Hippocampal formation (tissue), 2 donors: Measurements from ENCODE around the gene WFDC2.

Experiments
- DNase-seq, 2 donors: peaks; one replicate each; lab custom pipeline; 2025; lab: John Stamatoyannopoulos, UW

WFDC2 gene

GRCh38 chr20:45497971-45498494 lies 28.5 kb downstream of the WFDC2 start:
- no peak for DNase-seq

DNA sequence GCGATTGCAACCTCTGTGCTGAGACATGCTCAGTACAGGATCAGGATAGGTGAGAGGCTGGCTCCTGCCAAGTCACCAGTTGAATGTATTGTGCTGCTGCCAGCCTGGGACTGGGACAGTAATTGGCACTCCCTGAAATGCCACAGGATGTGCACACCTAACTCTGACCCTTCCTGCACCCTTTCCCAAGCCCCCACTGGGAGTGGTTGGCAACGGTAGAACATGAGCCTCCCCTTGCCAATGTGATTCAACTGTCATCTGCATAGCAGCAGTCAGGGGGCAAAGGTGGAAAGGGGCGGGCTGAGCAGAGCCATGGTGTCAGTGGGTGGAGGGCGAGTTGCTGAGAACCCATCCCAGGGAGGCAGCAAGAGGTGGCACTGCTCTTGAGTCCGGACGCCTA lies 30.5 kb downstream of the WFDC2 start:
- no peak for DNase-seq

GRCh38 chr20:45501600-45501999 lies 32.0 kb downstream of the WFDC2 start:
- no peak for DNase-seq

DNA sequence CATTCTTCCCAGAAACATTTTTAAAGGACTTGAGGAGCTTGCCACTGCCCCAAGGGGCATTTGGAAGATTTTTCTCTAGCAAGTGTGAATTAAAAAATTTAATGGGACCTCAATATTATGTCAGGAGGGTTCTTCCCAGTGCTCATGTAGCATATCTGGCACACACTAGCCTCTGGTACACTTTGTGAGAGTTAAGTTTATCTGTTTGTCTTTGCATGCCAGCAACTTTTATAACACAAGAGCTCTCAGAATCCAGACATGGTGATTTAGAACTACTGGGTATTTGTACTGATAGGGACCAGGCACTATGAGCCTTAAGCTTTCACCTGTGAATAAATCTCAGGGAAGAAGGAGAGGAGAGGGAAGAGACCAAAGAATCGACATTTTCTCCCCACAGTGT lies 33.0 kb downstream of the WFDC2 start:
- no peak for DNase-seq

DNA sequence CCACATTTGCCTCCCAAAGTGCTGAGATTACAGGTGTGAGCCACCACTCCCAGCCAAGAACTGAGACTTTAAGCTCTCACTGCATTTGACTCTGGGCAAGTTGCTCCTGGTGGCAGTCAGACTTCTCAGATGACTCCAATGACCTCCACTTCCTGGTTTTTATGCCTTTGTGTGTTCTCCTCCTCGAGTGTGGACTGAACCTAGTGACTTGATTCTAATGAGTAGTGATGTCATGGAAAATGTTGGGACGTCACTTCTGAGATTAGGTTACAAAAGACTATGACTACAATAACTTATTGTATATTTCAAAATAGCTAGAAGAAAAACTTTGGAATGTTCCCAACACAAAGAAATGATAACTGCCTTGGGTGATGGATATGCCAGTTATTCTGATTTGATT lies 33.9 kb downstream of the WFDC2 start:
- DNase-seq = no peak

- DNase-seq = no peak
Observed at GRCh38 chr20:45506398-45506797, 36.8 kb downstream of the WFDC2 start.

DNA sequence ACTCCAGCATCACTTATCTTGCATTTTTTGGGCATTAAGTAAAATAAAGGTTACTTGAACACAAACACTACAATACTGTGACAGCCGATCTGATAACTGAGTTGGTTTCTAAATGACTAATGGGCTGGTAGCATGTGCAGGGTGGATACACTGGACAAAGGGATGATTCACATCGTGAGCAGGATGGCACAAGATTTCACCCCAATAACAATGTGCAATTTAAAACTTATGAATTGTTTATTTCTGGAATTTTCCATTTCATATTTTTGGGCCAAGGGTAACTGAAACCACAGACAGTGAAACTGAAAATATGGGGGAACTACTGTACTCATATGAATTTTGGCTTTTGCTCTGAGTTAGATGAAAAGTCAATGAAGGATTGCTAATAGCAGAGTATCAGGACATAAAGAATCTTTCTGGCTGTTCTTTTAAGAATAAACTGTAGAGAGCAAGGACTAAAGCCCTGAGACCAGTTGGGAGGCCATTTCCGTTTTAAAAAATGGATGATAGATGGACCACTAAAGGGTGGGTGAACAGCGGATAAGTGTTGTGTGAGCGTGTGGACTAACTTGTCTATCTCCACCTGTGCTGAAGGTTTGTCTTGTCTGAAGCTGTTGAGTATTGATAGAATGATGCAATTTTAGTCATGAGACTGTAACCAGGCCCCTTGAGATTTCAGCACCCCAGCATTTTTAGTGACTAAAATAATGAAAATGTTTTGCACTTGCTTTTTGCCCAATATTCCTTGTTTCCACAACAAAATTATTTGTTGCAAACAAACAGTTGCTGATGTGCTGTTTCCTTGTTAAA lies 37.7 kb downstream of the WFDC2 start:
- no peak for DNase-seq

- no peak for DNase-seq
Observed at GRCh38 chr20:45508068-45508886, 38.7 kb downstream of the WFDC2 start.

DNA sequence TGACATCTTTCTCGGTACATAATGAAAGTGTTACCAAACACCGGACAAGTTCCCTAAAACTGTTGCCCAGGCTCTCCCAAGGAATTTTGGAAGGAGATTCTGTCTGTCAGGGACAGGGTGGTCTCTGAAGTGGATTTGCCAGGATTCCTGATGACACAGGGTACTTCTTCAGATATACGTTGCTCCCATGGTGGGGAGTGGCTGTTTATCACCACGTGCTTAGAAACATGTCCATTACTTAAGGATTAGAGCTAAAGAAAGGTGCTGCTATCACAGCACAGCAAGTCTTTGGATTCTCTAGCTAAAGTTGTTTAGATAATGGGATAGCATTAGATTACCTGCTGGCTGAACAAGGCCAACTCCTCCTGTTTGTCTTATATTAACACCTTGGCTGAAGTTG lies 39.5 kb downstream of the WFDC2 start:
- DNase-seq = no peak

DNA sequence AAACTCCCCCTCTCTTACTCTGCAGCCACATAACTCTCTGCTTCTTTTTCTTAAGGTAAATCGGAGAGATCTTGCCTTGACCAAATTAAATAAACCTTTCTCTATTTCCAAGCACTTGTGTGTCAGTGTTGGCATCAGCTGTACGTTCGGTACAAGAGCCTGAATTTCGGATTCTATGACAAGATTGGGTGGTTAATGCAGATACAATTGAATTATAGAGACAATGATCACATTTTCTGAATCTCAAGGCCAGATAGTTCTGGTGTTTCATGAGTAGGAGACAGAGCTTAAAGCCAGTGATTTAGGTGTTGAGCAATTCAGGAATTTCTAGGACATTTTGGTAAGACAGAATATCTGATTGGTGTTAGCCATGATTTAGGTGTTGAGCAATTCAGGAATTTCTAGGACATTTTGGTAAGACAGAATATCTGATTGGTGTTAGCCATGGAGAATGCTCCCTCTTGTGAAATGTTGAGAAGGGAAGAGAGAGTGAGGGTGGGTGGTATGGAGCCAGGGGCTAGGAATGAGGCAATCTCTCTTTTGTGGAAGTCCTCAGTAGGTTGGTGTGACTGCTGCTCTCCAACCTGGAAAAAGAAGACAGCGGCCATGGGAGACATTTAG lies 40.8 kb downstream of the WFDC2 start:
- DNase-seq = no peak

DNA sequence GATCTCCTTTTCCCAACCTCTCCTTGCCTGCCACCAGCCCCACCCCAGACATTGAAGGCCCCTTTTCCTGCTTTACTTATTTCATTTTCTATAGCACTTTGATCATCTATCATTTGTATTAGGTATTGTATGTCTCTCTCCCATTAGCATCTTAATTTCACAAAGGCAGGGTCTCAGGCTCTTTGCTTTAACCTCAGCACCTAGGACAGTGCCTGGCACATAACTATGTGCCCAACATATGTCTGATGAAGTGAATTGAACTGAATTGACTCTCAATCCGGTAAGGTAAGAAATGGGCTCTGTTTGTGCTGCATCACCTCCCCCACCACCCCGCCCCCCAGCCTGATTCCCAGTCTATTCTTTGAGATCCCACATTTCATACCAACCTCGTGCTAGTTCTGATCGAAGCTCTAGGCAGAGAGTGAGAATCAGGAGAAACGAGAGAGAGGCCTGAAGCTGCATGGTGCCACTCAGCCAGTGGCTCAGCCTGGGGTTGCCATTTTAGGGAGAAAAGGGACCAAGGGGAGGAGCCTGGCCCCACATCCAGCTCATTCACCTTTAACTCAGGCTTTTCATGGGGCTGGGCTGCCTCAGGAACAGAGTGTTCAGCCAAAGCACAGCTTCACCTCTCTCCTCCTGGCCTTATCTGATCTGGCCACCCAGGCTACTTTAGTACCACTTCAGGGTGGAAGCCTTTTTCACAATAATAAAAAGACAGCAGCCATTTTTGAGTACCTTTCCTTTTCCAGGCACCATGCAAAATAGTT lies 45.8 kb downstream of the WFDC2 start, which contains the start of gene SPINT3:
TSS of gene SPINT3 (minus strand) at position 476 of the 767 bp plus-strand sequence. CDS start at position 462, 14 bp downstream.
- no peak for DNase-seq

DNA sequence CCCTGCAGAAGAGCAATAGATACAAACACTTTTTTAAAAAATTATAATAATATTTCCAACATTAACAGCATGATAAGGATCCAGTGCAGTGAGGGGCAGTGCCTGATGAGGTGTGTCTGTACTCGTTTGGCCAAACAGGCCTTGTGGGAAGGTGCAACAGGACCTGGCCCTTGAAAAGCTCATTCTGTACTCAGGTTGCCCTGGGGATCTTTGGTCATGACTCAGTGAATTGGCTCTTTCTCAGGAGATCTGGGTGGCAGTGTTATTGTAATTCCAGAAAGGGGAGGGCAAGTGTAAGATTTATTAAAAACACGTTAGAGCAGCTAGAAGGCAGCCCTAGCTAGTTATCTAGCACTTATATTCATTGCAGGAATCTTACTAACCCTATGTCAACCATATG lies 48.7 kb downstream of the WFDC2 start:
- no peak for DNase-seq

DNA sequence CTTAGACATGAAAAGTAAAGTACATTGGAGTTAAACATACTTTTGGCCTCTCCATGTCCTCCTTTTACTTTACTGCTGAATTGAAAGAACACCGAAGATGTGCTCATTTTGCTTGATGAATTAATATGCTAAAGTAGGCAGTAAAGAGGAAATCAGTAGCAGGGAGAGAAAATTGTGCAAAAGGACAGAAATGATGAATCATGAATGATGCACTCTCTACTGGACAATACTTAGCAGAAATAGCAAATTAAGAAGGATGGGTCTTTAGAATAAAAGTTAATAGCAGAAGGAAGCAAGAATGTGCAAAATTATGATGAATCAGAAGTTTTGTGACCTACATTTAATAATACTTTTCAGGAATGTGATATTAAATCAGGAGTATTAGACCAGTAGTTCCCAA lies 54.3 kb downstream of the WFDC2 start:
- DNase-seq = no peak

- DNase-seq = no peak
Observed at GRCh38 chr20:45527294-45527693, 57.7 kb downstream of the WFDC2 start.
